Smooth muscle cell of the coronary artery (primary cell): ENCODE measurements around the gene GNAI3. TPM values are rescaled to one million over a fixed set of nuclear protein-coding genes. Genes with fewer than 3 reads are reported as not detected.

ENCODE experiments used
- total RNA-seq: library from RNA; depleted of rRNA; stranded (reverse); fragments of >200 nt; gene quantifications from 2 replicates; pipeline ENCODE4 v1.2.3, GENCODE V29; 2014; ENCODE audit warnings: low replicate concordance

The GNAI3 gene
- 13.0 and 13.8 TPM in 2 replicates for total RNA-seq

DNA sequence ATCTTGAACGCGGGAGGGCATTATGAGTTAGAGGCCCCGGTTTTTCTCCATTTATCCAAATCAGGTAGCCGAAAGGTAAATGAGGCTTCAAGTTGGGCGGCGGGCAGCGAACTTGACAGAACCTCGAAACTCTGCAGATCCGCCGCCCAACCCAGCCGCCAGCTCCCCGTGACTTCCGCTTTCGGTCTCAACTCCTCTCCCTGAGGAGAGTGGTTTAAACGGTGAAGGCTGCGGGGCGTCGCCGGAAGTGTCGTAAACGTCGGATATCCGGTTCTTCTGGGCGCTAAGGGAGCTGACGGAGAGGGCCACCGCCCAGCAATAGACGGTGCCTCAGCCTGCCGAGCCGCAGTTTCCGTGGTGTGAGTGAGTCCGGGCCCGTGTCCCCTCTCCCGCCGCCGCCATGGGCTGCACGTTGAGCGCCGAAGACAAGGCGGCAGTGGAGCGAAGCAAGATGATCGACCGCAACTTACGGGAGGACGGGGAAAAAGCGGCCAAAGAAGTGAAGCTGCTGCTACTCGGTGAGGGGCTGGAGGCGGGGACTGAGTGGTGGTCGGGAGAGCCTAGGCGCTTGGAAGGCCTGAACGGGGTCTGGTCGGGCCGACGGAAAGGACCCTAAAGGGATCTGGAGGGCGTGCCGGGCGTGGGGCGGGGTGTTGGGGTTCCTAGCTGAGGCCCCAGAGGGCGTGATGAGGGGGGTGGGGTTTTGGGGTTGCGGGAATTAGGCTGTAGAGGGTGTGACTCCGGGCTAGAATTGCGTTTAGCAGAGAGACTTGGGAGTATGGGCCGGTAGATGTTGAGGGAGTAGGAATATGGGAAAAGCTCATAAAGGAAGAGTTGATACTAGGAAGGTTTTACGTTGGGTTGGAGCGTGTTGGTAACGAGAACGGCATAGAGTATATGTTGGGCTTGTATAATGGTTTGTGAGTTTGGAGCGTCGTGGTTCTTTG is at the start of gene GNAI3:
TSS of gene GNAI3 (plus strand) at position 295 of the 947 bp plus-strand sequence. CDS start at position 401, 106 bp downstream.

DNA sequence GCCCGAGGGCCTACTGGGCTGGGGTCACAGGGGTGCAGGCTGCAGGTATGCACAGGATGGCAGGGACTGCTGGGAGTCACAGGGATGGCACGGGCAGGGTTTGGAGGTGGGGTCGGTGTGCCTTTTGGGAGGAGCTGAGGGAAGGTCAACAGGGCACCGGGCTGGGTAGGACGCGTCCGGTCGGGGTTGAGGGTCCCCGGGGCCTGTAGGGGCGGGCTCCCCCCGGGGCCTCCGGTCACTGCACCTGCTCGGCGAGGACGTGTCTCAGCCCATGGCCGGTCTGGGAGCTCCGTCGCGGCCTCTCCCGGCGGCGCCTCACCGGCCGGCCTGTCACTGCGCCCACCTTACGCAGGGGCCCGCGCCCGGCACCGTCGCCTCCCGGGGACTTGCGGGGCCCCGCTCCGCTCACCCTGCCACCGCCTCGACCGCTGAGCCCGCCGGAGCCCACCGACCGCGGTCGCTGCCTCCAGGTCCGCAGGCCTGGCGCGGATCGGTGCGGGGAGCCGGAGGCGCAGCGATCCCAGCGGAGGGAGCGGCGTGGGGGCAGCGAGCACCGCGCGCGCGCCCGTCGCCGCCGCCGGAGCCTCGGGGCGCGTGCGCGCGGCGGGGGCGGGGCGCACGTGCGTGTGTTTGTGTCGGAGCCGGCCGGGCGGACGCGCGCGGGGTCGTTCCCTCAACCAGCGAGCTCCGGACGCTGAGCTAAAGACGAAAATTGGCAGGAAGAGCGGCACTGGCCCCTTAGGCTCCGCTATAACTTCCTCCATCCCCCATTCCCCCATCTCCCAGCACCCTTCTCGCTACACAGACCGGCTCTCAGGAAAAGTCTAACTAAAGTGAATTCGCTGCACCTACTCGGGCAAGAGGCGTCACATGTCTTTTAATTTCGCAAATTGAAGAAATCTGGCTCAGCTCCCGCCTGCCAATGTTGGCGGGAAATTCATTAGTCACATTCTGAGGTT is 39.0 kb upstream of the GNAI3 start, which contains the start of gene AMIGO1:
TSS of gene AMIGO1 (minus strand) at position 552 of the 959 bp plus-strand sequence. CDS start 815 bp downstream, outside the sequence.

DNA sequence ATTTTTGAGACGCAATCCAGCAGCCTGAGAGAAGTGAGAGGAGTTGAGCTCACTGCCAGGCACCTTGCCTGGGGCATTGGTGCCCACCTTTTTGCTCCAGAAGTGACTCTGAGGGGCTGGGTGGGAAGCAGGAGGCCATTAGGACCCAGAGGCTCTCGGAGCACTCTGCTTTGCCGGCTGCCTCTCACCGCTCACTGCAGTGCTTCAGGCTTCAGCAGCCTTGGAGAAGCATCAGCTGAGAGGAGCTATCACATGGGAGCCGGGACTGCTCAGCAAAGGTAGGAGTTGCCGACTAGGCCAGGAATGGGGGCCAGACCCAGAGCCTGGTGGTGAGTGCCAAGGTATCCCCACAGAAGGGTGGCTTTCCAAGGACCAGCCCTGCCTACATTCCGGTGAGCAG is 8.7 kb upstream of the GNAI3 start, which contains the start of gene GPR61:
TSS of gene GPR61 (plus strand) at position 197 of the 400 bp plus-strand sequence. CDS start 3,151 bp downstream, outside the sequence.

DNA sequence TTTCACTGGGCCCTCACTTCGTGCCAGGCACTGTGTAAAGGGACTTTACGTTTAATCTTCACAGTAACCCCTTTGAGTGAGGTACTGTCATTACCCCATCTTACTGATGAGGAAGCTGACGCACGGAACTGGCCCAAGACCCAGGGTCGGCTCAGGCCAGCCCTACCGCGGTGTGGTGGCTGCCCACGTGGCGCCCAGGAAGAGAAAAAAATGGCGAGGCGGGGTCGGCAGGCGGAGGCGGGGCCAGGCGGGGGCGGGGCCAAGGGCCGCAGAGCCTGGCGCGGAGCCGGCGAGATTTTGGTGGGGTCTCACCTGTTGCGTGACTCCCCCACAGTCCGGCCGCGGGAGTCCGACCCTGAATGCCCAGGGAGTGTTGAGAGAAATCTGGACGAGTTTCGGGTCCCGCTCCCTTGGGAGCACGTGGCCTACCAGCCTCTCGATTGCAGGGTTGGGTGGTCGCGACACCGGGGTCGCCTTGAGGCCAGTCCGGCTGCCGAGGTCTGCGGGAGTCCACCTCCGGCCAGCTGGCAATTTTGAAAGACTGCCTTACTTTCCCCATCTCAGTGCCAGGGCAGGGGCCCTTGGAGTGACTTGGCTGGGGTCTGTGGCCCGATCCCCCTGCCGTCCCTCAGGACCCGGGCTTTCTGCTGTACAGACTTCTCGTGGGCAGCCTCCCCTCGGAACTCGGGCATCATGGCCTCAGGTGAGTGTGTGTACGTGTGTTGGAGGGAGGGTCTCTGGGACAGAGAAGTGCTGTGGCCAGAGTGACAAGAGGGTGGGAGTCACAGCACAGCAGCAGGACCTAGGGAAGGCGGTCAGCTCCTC is 71.4 kb downstream of the GNAI3 start, which contains the start of the genes AMPD2 and GNAT2:
TSS of gene AMPD2 (plus strand) at position 262 of the 825 bp plus-strand sequence. CDS start 1,339 bp downstream, outside the sequence.
TSS of gene GNAT2 (minus strand) at position 41 of the 825 bp plus-strand sequence. CDS start 6,746 bp downstream, outside the sequence.

DNA sequence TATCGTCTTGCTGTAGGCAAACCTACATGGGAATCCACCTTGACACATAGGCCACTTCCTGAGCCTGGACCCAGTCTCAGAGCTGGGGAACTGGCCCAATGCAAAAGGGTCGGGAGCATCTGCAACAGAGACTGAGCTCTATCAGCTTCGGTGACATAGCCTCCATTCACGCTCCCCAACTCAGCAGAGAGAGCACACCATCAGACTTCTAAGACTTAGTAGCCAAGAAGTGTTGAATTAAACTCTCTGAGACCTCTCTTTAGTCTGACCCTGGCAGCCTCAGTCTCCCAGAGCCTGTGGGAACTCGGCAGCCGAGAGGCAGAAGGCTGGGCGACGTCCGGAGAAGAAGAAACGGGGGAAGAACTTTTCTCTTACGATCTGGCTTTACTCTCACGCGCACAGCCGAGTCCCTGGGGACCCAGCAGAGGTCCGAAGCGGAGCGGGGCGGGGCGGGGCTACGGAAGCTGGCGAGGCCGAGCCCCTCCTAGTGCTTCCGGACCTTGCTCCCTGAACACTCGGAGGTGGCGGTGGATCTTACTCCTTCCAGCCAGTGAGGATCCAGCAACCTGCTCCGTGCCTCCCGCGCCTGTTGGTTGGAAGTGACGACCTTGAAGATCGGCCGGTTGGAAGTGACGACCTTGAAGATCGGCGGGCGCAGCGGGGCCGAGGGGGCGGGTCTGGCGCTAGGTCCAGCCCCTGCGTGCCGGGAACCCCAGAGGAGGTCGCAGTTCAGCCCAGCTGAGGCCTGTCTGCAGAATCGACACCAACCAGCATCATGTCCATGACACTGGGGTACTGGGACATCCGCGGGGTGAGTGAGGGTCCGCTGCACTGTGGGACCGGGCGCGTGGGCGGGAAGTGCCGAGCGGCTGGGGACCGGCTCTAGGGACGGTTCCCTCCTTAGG is 107.5 kb downstream of the GNAI3 start, which contains the start of gene GSTM4:
TSS of gene GSTM4 (plus strand) at position 485 of the 905 bp plus-strand sequence. CDS start at position 776, 291 bp downstream.

DNA sequence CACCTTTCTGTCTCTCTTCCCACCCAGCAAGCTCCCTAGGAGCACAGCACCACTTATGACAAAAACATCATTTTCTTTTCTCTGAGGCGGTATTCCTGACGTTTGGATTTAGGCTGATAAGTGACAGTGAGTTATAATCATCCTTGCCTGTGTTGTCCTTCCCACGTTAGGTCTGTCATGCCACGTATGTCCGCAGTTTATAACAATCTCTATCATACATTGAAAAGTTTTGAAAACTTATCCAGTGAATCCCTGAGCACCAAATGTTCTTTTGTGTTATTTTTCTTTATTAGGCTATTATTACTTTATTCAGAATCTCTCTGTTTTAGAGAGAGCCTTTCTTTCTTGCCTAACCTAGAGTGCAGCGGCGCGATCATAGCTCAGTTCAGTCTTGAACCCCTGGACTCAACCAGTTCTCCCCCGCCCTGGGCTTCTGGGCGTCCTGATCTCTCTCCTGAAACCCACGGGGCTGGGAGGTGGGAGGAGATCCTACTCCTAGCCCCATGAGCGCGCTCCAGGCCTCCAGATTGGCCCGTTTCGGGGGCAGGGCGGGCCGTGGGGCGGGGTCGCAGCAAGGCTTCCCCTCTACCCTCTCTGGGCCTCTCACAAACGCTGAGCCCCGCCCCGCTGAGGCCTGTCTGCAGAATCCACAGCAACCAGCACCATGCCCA is 119.2 kb downstream of the GNAI3 start, which contains the start of gene GSTM2:
TSS of gene GSTM2 (plus strand) at position 606 of the 671 bp plus-strand sequence. CDS start at position 665, 59 bp downstream.

Other genes with a start within 250 kb of the GNAI3 start
- not detected in 2 replicates for gene MYBPHL, start 241.6 kb upstream of the GNAI3 start, total RNA-seq
- 8.2 and 9.7 TPM in 2 replicates for gene SORT1, start 150.7 kb upstream of the GNAI3 start, total RNA-seq
- gene PSMA5, start 122.2 kb upstream of the GNAI3 start, total RNA-seq = 49.5 and 49.8 TPM in 2 replicates
- 1.8 TPM in 1 of 2 replicates, not detected in the other for gene SYPL2, start 82.1 kb upstream of the GNAI3 start, total RNA-seq
- 0.90 and 2.0 TPM in 2 replicates for gene ATXN7L2, start 64.7 kb upstream of the GNAI3 start, total RNA-seq
- gene CYB561D1, start 54.5 kb upstream of the GNAI3 start, total RNA-seq = 3.2 and 4.3 TPM in 2 replicates
- 0.15 and 2.1 TPM in 2 replicates for gene AMIGO1, start 38.9 kb upstream of the GNAI3 start, total RNA-seq
- not detected in 2 replicates for gene GPR61, start 8.7 kb upstream of the GNAI3 start, total RNA-seq
- 0.38 TPM in 1 of 2 replicates, not detected in the other for gene GNAT2, start 71.0 kb downstream of the GNAI3 start, total RNA-seq
- 65.4 and 69.8 TPM in 2 replicates for gene AMPD2, start 71.2 kb downstream of the GNAI3 start, total RNA-seq
- 5.7 and 9.9 TPM in 2 replicates for gene GSTM4, start 107.5 kb downstream of the GNAI3 start, total RNA-seq
- 8.0 and 15.0 TPM in 2 replicates for gene GSTM2, start 119.4 kb downstream of the GNAI3 start, total RNA-seq
- gene GSTM1, start 139.2 kb downstream of the GNAI3 start, total RNA-seq = 6.1 and 8.8 TPM in 2 replicates
- gene GSTM5, start 163.6 kb downstream of the GNAI3 start, total RNA-seq = 0.60 and 9.0 TPM in 2 replicates
- gene GSTM3, start 192.4 kb downstream of the GNAI3 start, total RNA-seq = 37.6 and 107 TPM in 2 replicates
- gene EPS8L3, start 215.3 kb downstream of the GNAI3 start, total RNA-seq = not detected in 2 replicates